ENCODE measurements around the gene FURIN.

GRCh38 chr15:90886291-90886614 is 17.9 kb downstream of the FURIN start:
- no peak for TF ChIP-seq EZH2phosphoT487 (IDR thresholded peaks at IDR 0.05; ENCODE audit: borderline replicate concordance, low read depth, low read length)
- peak; percentile 62; the same call in 1 of the 2 replicates for TF ChIP-seq CTCF (conservative IDR thresholded peaks at IDR 0.05; ENCODE audit: low read length)
